Ishikawa (cell line): ENCODE results near the gene MYBPC1.

Source experiments
- CEBPB ChIP-seq: IDR thresholded peaks from 2 replicates; pipeline ENCODE4 v1.6.1; 2012
- CREB1 ChIP-seq: IDR thresholded peaks from 2 replicates; pipeline ENCODE4 v1.6.1; 2012; ENCODE audit warnings: low read depth
- EGR1 ChIP-seq: IDR thresholded peaks from 2 replicates; pipeline ENCODE4 v1.6.1; 2012
- EP300 ChIP-seq: IDR thresholded peaks from 2 replicates; pipeline ENCODE4 v1.6.1; 2012; ENCODE audit warnings: borderline replicate concordance
- FOXM1 ChIP-seq: IDR thresholded peaks from 2 replicates; pipeline ENCODE4 v1.6.1; 2012; ENCODE audit warnings: low read depth, borderline replicate concordance
- MAX ChIP-seq: IDR thresholded peaks from 2 replicates; pipeline ENCODE4 v1.6.1; 2012
- NFIC ChIP-seq: IDR thresholded peaks from 2 replicates; pipeline ENCODE4 v1.6.1; 2012
- RAD21 ChIP-seq: IDR thresholded peaks from 2 replicates; pipeline ENCODE4 v1.6.1; 2012; ENCODE audit warnings: low read depth
- REST ChIP-seq: IDR thresholded peaks from 2 replicates; pipeline ENCODE4 v1.6.1; 2012; ENCODE audit warnings: low read depth, mild to moderate bottlenecking
- TAF1 ChIP-seq: IDR thresholded peaks from 2 replicates; pipeline ENCODE4 v1.6.1; 2012; ENCODE audit warnings: low read depth, mild to moderate bottlenecking
- TCF12 ChIP-seq: IDR thresholded peaks from 2 replicates; pipeline ENCODE4 v1.6.1; 2012; ENCODE audit warnings: low read depth
- TEAD4 ChIP-seq: IDR thresholded peaks from 2 replicates; pipeline ENCODE4 v1.6.1; 2012
- USF1 ChIP-seq: IDR thresholded peaks from 2 replicates; pipeline ENCODE4 v1.6.1; 2012
- YY1 ChIP-seq: IDR thresholded peaks from 2 replicates; pipeline ENCODE4 v1.6.1; 2012; ENCODE audit warnings: low read depth
- ZBTB7A ChIP-seq: IDR thresholded peaks from 2 replicates; pipeline ENCODE4 v1.6.1; 2012; ENCODE audit warnings: low read depth

Gene MYBPC1

GRCh38 chr12:101719566-101719965 is 124.8 kb downstream of the MYBPC1 start:
- TF ChIP-seq ZBTB7A = no peak
- no peak for TF ChIP-seq USF1
- no peak for TF ChIP-seq TAF1
- no peak for TF ChIP-seq EGR1
- no peak for TF ChIP-seq NFIC
- TF ChIP-seq CEBPB = no peak
- no peak for TF ChIP-seq REST
- TF ChIP-seq TEAD4 = no peak
- TF ChIP-seq EP300 = no peak
- no peak for TF ChIP-seq RAD21
- no peak for TF ChIP-seq TCF12
- TF ChIP-seq FOXM1 = no peak
- no peak for TF ChIP-seq MAX
- no peak for TF ChIP-seq YY1
- TF ChIP-seq CREB1 = no peak

GRCh38 chr12:101720118-101720517 is 125.3 kb downstream of the MYBPC1 start:
- no peak for TF ChIP-seq RAD21
- TF ChIP-seq CREB1 = no peak
- no peak for TF ChIP-seq NFIC
- no peak for TF ChIP-seq EP300
- TF ChIP-seq USF1 = no peak
- no peak for TF ChIP-seq TAF1
- TF ChIP-seq MAX = no peak
- TF ChIP-seq REST = no peak
- no peak for TF ChIP-seq TEAD4
- no peak for TF ChIP-seq TCF12
- TF ChIP-seq YY1 = no peak
- TF ChIP-seq FOXM1 = no peak
- no peak for TF ChIP-seq EGR1
- TF ChIP-seq ZBTB7A = no peak
- TF ChIP-seq CEBPB = no peak

GRCh38 chr12:101722392-101722791 is 127.6 kb downstream of the MYBPC1 start:
- no peak for TF ChIP-seq TEAD4
- TF ChIP-seq REST = no peak
- TF ChIP-seq USF1 = no peak

GRCh38 chr12:101727098-101727497 is 132.3 kb downstream of the MYBPC1 start:
- no peak for TF ChIP-seq REST
- TF ChIP-seq CEBPB = no peak
- TF ChIP-seq YY1 = no peak
- TF ChIP-seq EP300 = no peak
- TF ChIP-seq TCF12 = no peak
- TF ChIP-seq TAF1 = no peak
- no peak for TF ChIP-seq MAX
- TF ChIP-seq RAD21 = no peak
- TF ChIP-seq USF1 = no peak
- no peak for TF ChIP-seq CREB1
- TF ChIP-seq EGR1 = no peak
- no peak for TF ChIP-seq TEAD4
- TF ChIP-seq FOXM1 = no peak
- no peak for TF ChIP-seq ZBTB7A
- no peak for TF ChIP-seq NFIC
